Peyer's patch (tissue), 4 donors: ENCODE measurements around the gene TNFRSF8.

Experiments
- CTCF ChIP-seq, 6 experiments: fragments of 450-650 bp in 4 of 6; fragments of 200-600 bp in 2 of 6; sonication (generic) in 1 of 6; IDR thresholded peaks; one replicate each; pipeline ENCODE4 v1.5.1; 2017 to 2019; ENCODE audit warnings: antibody characterized with exemption in 6 of 6, mild to moderate bottlenecking in 3 of 6, moderate library complexity in 1 of 6
- POLR2A ChIP-seq, 2 donors: fragments of 450-650 bp; IDR thresholded peaks; one replicate each; pipeline ENCODE4 v1.5.1; 2017; ENCODE audit warnings: antibody characterized with exemption in 2 of 2, mild to moderate bottlenecking in 2 of 2, moderate library complexity in 2 of 2

DNA sequence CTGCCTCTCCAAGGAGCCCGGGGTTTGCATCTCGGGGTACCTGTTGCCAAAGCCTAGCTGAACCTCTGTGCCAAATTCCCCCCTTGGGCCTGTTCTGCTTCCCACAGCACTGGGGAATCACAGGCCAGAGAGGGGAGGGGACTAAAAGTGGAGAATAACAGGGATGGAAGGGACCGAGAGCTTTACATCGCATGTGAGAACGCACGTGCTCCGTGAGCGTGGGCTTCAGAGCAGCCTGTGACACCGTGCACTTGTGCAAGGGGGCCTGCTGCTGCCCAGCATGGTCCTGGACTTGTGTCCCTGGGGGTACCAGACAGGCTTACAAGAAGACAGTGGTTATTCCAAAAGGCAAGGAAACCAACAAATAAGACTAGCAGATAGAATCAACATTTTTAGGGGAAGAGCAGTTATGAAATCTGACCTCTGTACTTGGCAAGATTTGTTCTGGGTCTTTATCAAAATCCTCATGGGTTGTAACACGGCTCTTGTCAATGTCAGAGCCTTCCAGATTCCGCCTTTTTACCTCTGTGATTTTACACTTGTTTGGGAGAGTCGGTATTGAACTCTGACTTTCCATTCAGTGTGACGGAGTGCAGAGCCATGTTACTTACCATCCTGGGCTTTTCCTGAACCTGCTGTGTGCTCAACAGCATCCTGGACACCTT lies 67.5 kb downstream of the TNFRSF8 start:
- TF ChIP-seq CTCF (IDR thresholded peaks at IDR 0.05) (no peak), POLR2A (IDR thresholded peaks at IDR 0.05) (no peak)
